Activated T-helper 1 cell treated with Interleukin-2 at 50 U/mL for 16 hours (primary cell): Measurements from ENCODE around the gene LRG1.

Experiments
- DNase-seq: peaks from one replicate; pipeline ENCODE4 v3.0.0-alpha.2; 2020; ENCODE audit warnings: low read depth

The LRG1 gene

DNA sequence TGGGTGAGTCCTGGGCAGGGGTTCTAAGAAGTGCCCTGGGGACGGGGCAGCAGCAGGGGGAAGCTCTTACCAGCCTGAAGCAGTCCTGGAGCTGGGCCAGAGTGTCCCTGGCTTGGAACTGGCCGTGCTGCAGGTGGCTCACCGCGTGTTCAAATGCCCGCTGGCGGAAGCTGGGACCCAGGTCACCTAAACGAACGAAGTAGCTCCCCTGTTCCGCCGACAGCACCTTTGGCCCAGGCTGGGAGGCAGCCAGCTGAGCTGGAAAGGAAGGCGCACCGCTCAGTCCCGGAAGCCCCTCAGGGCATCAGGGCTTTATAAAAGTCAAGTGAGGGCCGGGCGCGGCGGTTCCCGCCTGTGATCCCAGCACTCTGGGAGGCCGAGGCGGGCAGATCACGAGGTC is 31.1 kb downstream of the LRG1 start:
- no peak for DNase-seq

- DNase-seq, result no peak
Measured at GRCh38 chr19:4507804-4508203, 32.0 kb downstream of the LRG1 start.

DNA sequence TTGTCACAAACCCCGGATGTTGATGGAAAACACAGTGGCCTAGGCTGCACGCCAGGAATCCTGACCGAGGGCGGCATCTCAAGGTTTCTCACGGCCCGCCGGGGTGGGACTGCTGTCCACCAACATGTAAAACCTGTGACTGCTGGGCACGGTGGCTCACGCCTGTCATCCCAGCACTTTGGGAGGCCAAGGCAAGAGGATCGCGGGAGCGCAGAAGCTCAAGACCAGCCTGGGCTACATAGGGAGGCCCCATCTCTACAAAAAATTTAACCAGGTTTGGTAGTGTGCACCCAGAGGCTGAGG is 32.7 kb downstream of the LRG1 start:
- no peak for DNase-seq

- DNase-seq, result no peak
Measured at GRCh38 chr19:4506449-4507149, 33.2 kb downstream of the LRG1 start.

GRCh38 chr19:4505570-4506448 is 34.0 kb downstream of the LRG1 start:
- DNase-seq, result no peak

DNA sequence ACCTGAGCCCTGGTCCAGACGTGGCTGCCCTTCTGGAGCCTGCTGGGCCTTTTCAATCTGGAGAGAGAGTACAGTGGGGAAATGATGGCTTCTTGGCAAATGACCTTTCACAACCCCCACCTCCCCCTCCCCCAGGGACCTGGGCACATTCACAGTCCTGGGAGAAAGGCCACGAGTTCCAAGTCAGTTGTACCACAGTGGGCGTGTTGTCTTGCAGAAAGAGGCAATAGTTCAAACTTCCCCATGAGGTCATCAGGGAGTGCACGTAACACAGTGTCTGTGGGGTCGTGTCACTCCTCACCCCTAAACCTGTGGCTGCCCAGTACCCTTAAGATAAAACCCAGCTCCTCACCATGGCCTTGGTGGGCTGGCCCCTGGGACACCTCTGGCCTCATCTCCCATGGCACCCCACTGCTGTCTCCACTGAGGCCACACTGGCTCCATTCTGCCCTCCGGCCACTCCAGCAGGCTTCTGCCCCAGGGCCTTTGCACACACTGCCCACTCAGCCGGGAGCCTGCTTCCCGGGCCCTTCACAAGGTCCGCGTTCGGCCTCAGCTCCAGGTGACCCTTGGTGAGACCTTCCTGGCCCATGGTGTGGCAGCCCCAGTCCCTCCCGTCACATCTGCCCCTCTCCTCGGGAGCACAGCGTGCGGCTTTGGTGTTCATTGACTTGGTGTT is 34.8 kb downstream of the LRG1 start:
- no peak for DNase-seq

- no peak for DNase-seq
Measured at GRCh38 chr19:4504297-4504701, 35.5 kb downstream of the LRG1 start.

- no peak for DNase-seq
Measured at GRCh38 chr19:4503825-4504170, 36.0 kb downstream of the LRG1 start.

DNA sequence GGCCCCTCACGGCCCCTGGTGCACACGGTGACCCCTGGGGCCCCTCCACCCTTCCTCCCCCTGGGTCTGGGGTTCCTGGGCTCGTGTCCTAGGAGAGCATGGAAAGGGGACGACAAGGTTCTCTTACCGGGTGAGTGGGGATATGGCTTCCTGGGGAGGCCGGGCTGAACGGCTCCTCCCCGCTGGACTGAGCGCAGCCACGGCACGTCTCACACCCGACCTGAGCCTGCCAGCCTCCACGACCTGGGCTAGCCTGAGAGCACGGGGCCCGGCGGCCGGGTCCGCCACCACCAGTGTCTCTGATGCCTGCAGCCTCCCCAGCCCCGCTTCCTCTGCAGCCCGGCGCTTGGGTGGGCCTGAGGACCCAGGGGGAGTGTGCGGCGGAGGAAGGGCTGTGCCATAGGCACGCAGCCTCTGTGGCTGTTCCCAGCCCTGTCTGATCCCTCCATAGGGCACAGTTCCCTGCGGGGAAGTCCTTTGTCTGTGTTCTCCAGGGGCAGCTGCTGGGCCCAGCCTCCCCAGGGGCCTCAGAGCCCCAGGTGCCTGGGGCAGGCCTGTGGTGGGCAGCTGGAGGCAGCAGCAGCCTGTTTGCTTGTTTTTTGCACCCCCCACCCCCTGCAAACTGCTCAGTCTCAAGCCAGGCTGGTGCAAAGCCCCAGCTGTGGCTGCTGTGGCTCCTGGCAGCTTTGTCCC is 36.6 kb downstream of the LRG1 start:
- DNase-seq, result no peak

GRCh38 chr19:4502282-4503131 is 37.3 kb downstream of the LRG1 start:
- DNase-seq, result no peak

DNA sequence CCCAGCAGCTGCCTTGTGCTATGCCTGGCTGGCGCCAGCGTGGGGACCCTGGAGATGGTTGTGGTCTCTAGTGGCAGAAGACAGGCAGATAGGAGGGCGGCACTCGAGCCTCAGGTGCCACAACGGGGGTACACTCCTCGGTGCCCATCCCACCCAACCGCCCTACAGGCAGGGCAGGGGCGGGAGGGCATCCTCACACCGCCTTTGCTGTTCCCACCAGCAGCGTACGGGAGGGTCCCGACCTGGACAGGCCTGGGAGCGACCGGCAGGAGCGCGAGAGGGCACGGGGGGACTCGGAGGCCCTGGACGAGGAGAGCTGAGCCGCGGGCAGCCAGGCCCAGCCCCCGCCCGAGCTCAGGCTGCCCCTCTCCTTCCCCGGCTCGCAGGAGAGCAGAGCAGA is 38.1 kb downstream of the LRG1 start:
- no peak for DNase-seq

- no peak for DNase-seq
Measured at GRCh38 chr19:4500841-4501591, 38.8 kb downstream of the LRG1 start.

DNA sequence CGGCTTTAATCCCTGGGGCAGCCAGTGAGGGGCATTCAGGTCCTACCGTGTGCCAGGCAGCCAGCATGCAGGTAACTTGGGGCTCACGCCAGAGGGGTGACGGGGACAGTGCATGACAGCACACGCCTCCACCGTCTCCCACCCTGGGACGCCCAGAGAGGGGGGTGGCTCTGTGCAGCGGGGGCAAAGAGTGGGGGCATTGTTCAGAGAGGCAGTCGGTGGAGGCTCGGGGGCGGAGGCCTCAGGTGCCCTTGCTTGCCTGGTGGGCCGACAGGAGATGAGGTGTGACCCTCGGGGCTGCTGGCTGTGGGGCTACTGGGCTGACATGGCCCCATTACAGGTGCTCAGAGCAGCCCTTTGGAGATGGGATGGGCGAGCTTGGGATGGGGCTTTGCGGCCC is 40.0 kb downstream of the LRG1 start:
- DNase-seq, result no peak

GRCh38 chr19:4499318-4499717 is 40.5 kb downstream of the LRG1 start:
- no peak for DNase-seq

DNA sequence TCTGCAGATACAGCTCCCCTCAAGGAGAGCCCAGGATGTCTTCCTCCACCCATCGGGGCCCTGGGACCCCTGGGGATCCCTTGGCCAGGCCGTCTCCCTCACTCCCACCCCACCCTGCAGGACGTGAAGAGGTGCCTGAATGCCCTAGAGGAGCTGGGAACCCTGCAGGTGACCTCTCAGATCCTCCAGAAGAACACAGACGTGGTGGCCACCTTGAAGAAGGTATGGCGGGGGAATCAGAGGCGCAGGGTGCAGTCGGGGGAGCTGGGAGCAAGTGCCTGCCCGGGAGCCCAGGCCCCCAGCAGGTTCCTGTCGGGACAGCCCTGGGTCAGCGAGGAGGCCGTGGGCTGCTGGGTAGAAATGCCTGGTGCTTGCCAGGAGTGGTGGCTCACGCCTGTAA is 41.1 kb downstream of the LRG1 start:
- no peak for DNase-seq

GRCh38 chr19:4497770-4498389 is 42.0 kb downstream of the LRG1 start:
- DNase-seq, result no peak

DNA sequence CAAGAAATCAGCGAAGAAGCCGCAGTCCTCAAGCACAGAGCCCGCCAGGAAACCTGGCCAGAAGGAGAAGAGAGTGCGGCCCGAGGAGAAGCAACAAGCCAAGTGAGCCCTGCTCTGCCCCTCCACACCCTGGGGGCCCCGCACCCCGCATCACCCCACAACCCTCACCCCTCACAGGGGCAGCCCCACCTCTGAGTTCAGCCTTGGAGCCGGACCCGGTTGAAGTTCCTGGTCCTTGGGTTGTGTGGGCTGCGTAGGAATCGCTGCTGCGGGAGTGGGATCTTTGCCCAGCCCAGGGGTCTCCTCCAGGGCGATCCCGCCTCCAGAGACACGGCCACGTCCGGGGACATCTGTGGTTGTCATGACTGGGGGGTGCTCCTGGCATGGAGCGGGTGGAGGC is 43.5 kb downstream of the LRG1 start:
- DNase-seq, result no peak

DNA sequence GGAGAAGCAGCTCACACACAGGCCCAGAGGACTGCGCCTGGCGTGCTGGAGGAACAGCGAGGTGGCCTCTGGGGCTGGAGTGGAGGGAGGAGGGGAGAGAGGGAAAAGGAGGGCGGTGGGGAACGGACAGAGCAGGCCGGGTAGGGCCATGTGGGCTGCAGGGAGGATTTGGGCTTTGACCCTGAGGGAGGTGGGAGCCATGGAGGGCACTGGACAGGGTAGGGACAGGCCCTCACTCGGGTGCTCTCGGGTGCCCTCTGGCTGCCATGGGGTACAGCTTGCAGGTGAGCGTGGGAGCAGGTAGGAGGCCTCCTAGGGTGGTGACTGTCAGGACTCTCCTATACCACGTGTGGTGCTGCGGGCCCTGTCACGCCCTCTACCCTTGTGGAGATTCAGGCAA is 44.4 kb downstream of the LRG1 start:
- DNase-seq, result no peak

GRCh38 chr19:4494691-4495064 is 45.2 kb downstream of the LRG1 start:
- DNase-seq, result no peak

GRCh38 chr19:4493929-4494690 is 45.7 kb downstream of the LRG1 start:
- DNase-seq, result no peak
